ENCODE results near the gene TRIM17. TPM values are rescaled to one million over a fixed set of nuclear protein-coding genes. Genes with fewer than 3 reads are reported as not detected.

Gene TRIM17
- polyA plus RNA-seq, 1 donor (not counting 4 experiments of a cell fraction or from before 2014, with no cell fraction given), result 0.24 TPM

GRCh38 chr1:228445843-228446650 is 29.4 kb upstream of the TRIM17 start:
- no peaks in the 10 kb centered on the region for H3K79me2 ChIP-seq (ENCODE audit: control insufficient read depth, insufficient read depth, low read length)
- H3K27ac ChIP-seq (ENCODE audit: control insufficient read depth, insufficient read depth, low read length), result no peak overlapping the region
- no peaks in the 10 kb centered on the region for H3K36me3 ChIP-seq (ENCODE audit: control insufficient read depth in 2 of 2, extremely low read depth in 1 of 2, insufficient read depth in 2 of 2, low read length in 2 of 2)
- peaks cover 7% of the 10 kb centered on the region for H3K4me1 ChIP-seq (ENCODE audit: control insufficient read depth, extremely low read depth, insufficient read depth, low read length)
- peak overlapping the region; percentile 74 for H3K4me2 ChIP-seq (ENCODE audit: control insufficient read depth, extremely low read depth, insufficient read depth, low read depth, low read length)
- TF ChIP-seq EZH2 (IDR thresholded peaks at IDR 0.05; ENCODE audit: low read length) (peak; percentile 89), CTCF (optimal IDR thresholded peaks at IDR 0.05 in 1 of 3, IDR thresholded peaks at IDR 0.05 in 1 of 3, conservative IDR thresholded peaks at IDR 0.05 in 1 of 3; ENCODE audit: extremely low read depth in 1 of 3, insufficient read depth in 2 of 3, low read length in 3 of 3) (no peak)
- dilution Hi-C loops (cut with MboI; ENCODE audit: extremely low pct_ligation_motif_present, low sequenced_read_pairs), result no loop called here
- H3K9me3 ChIP-seq (ENCODE audit: control insufficient read depth, low read depth, low read length), result no peaks in the 10 kb centered on the region
- H3K27me3 ChIP-seq (ENCODE audit: control insufficient read depth, extremely low read depth, insufficient read depth, low read length), result peaks cover 45% of the 10 kb centered on the region
- H3K4me3 ChIP-seq (ENCODE audit: control insufficient read depth in 2 of 3, extremely low read depth in 1 of 3, insufficient read depth in 2 of 3, low read depth in 1 of 3, low read length in 3 of 3), result peak overlapping the region in 2 of 3 experiments; percentile 13 to 50
- no peak overlapping the region for H3K9ac ChIP-seq (ENCODE audit: control insufficient read depth, extremely low read depth, insufficient read depth, low read length)
- peak overlapping the region; percentile 42 for H2AFZ ChIP-seq (ENCODE audit: control insufficient read depth, low read length)
- no peak for DNase-seq (ENCODE audit: low read depth, low spot score)
- H3K9me1 ChIP-seq (ENCODE audit: control insufficient read depth, extremely low read depth, insufficient read depth, low read length), result no peaks in the 10 kb centered on the region
- no peak for FAIRE-seq
- H4K20me1 ChIP-seq (ENCODE audit: control insufficient read depth, extremely low read depth, insufficient read depth, low read length), result no peaks in the 10 kb centered on the region

- Histone ChIP-seq H3K4me2 (ENCODE audit: control insufficient read depth, extremely low read depth, insufficient read depth, low read depth, low read length) (peak overlapping the region; percentile 74), H3K9me1 (ENCODE audit: control insufficient read depth, extremely low read depth, insufficient read depth, low read length) (no peaks in the 10 kb centered on the region), H4K20me1 (ENCODE audit: control insufficient read depth, extremely low read depth, insufficient read depth, low read length) (no peaks in the 10 kb centered on the region), H3K9me3 (ENCODE audit: control insufficient read depth, low read depth, low read length) (no peaks in the 10 kb centered on the region), H3K27me3 (ENCODE audit: control insufficient read depth, extremely low read depth, insufficient read depth, low read length) (peaks cover 49% of the 10 kb centered on the region), H3K9ac (ENCODE audit: control insufficient read depth, extremely low read depth, insufficient read depth, low read length) (no peak overlapping the region), H3K4me3 (ENCODE audit: control insufficient read depth in 2 of 3, extremely low read depth in 1 of 3, insufficient read depth in 2 of 3, low read depth in 1 of 3, low read length in 3 of 3) (peak overlapping the region in 2 of 3 experiments; percentile 13 to 50), H3K4me1 (ENCODE audit: control insufficient read depth, extremely low read depth, insufficient read depth, low read length) (peaks cover 7% of the 10 kb centered on the region), H2AFZ (ENCODE audit: control insufficient read depth, low read length) (peak overlapping the region; percentile 42), H3K36me3 (ENCODE audit: control insufficient read depth in 2 of 2, extremely low read depth in 1 of 2, insufficient read depth in 2 of 2, low read length in 2 of 2) (no peaks in the 10 kb centered on the region), H3K79me2 (ENCODE audit: control insufficient read depth, insufficient read depth, low read length) (no peaks in the 10 kb centered on the region), H3K27ac (ENCODE audit: control insufficient read depth, insufficient read depth, low read length) (no peak overlapping the region)
- DNase-seq (ENCODE audit: low read depth, low spot score) (no peak), FAIRE-seq (no peak)
- TF ChIP-seq CTCF (optimal IDR thresholded peaks at IDR 0.05 in 1 of 3, IDR thresholded peaks at IDR 0.05 in 1 of 3, conservative IDR thresholded peaks at IDR 0.05 in 1 of 3; ENCODE audit: extremely low read depth in 1 of 3, insufficient read depth in 2 of 3, low read length in 3 of 3) (no peak), EZH2 (IDR thresholded peaks at IDR 0.05; ENCODE audit: low read length) (no peak)
- dilution Hi-C loops (cut with MboI; ENCODE audit: extremely low pct_ligation_motif_present, low sequenced_read_pairs), result no loop called here
Measured at GRCh38 chr1:228445490-228445842, 28.8 kb upstream of the TRIM17 start.
